COR-L47 (cell line): ENCODE data around the gene NUP98.

ENCODE experiments used
- DNase-seq: peaks from one replicate; lab custom pipeline; 2025; lab: John Stamatoyannopoulos, UW

NUP98 gene

GRCh38 chr11:3735827-3736226 lies 61.5 kb downstream of the NUP98 start:
- no peak for DNase-seq

DNA sequence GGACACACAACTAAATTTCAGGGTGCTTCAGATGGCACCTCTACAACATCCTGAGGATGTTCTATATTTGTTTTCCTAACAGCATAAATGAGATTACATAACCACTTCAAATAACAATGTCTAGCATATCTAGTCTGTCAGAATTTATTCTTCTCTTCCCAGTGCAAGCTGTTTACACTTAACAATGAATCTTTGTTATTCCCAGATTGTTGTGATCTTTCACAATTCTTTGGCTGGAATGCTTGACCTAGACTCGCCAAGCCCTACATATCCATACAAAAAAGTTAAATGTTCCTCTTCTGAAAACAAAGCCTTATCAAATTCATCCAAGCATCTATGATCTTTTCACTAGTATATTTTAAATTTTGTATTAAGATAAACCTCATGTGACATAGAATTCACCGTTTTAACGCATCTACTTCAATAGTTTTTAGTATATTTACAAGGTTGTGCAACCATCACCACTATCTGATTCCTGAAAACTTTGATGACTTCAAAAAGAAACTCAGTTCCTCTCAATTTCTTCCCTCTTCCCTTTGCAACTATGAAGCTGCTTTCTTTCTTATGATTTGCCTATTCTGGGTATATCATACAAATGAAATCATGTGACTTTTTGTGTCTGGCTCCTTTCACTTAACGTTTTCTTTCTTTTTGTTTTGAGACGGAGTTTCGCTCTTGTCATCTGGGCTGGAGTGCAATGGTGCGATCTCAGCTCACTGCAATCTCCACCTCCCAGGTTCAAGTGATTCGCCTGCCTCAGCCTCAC lies 64.5 kb downstream of the NUP98 start:
- no peak for DNase-seq

DNA sequence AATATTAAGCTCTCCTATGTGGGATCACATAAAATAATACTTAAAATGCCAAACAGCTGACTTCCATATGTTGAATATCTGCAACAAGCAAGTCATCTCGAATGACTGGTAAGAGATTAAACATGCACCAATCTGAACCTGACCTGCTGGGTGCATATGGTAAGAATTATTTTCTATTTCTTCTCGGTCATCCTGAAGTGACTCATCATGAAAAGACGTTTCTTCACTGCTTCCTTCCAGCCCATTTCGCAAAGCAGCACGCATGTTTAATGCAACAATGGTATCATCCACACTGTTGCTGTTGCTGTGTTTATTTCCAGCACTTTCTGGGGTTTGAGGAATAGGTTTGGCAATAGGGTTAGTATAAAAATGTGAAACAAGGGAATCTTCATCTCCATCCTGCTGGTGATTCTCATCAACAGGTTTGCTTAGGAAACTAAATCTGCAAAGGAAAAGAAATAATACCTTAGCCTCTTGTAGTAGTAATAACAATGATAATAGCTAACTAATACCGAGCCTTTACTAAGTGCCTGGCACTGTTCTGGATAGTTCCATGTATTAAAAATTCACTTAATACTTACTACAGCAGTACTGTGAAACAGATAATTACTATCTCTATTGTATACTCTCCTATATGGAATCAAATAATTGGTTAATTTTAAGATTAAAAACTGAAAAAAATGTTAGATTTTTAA lies 74.2 kb downstream of the NUP98 start:
- no peak for DNase-seq

DNA sequence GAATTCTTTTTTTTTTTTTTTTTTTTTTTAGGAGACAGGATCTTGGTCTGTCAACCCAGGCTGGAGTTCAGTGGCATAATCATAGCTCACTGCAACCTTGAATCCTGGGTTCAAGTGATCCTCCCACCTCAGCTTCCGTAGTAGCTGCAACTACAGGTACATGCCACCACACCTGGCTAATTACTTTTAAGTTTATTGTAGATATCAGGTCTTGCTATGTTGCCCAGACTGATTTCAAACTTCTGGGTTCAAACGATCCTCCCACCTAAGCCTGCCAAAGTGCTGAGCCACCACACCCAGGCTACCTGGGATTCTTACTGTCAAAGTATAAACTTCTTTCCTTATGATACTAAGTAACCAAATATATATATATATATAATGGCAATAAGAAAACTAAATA lies 75.3 kb downstream of the NUP98 start:
- no peak for DNase-seq

DNA sequence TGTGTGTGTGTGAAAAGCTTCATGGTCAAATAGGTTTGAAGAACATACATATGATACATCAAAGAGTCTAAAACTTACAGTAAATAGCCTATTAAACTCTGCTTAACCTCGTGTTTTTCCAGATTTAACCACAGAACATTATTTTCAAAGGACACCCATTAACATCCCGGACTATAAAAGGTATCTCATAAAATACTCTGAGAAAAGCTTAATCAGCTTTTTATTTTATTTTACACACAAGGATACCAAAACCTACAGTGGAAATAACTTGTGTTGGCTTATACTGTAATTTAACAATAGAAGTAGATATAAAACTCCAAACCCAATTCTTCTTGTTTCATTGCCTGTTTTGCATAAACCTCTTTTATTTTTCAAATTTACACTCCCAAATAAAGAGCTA lies 76.4 kb downstream of the NUP98 start:
- no peak for DNase-seq

DNA sequence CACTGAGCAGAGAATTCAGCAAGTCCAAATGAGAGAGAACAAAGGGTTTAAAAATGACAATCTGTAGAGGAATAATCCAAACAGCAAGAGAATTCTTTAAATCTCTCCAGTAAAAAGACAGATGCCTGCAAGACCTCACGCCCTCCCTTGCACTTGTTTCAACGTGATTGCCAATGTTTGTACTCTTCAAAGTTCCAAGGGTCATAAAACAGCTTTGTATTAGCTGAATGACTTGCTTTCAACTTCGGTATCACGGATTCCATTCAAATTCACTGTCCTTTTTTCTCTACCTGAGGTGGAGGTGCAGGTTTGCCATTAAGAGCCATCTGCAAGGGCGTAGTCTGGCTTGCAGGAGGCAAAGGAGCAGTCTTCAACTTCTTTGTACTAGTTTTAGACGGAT lies 85.1 kb downstream of the NUP98 start:
- no peak for DNase-seq

DNA sequence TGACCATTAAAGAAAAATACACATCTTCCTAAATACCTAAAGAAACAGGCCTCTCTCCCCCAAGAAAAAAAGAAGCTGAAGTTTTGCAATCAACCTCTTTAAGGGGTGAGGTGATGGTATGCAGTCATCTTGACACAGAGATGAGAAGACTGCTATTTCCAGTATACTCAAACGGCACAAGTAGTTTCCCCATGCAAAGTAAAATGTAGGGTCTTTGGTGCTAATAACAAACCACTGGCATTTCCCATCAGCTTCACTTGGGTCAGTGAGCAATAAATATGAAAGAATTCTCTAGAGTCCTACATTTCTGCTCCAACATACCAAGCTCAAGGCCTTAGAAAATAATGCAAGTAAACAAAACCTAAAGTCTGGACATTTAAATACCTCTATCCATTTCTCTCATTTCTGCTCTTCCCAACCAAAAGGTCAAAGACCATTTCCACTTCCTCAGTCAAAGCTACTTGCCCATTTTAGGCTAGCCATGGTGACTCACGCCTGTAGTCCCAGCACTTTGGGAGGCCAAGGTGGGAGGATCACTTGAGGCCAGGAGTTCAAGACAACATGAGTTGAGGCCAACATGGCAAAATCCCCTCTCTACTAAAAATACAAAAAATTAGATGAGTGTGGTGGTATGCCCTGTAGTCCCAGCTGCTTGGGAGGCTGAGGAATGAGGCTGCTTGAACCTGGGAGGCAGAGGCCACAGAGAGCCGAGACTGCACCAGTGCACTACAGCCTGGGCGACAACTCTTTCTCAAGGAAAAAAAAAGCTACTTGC lies 86.7 kb downstream of the NUP98 start:
- no peak for DNase-seq

- no peak for DNase-seq
These were observed 87.4 kb downstream of the NUP98 start for GRCh38 chr11:3709977-3710376.

DNA sequence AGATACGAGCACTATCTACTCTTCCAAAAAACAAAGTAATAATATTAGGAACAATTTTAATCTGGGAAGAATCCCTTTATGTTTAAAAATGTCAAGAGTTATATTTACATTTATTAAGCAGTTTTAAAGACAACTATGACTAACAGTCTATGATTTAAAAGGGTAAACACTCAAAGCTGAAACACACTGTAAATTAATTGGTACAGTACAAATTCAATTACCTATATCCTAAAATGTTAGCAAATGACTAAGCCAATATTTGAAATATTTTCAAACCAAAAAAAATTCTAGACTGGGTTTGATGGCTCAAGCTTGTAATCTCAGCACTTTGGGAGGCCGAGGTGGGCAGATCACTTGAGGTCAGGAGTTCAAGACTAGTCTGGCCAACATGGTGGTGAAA lies 90.2 kb downstream of the NUP98 start:
- DNase-seq, result no peak

GRCh38 chr11:3703383-3703782 lies 94.0 kb downstream of the NUP98 start:
- no peak for DNase-seq

GRCh38 chr11:3700910-3701309 lies 96.4 kb downstream of the NUP98 start:
- DNase-seq, result no peak

DNA sequence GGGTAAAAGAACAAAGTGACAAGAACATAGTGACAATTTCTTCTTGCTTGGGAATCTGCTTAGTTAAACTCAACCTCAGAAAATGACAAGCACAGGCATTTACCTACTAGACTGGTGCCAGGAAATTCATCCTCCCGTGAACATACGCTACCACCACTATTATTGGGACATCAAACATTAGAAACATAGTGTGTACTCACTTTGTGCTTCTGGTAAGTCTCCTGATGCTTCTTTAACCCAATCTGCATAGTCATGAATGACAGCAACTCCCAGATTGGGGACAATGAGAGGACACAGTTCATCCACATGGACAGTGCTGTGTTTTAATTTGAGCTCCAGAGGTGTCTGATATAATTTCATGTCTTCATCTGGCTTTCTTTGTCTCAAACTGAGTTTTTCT lies 96.9 kb downstream of the NUP98 start:
- no peak for DNase-seq

DNA sequence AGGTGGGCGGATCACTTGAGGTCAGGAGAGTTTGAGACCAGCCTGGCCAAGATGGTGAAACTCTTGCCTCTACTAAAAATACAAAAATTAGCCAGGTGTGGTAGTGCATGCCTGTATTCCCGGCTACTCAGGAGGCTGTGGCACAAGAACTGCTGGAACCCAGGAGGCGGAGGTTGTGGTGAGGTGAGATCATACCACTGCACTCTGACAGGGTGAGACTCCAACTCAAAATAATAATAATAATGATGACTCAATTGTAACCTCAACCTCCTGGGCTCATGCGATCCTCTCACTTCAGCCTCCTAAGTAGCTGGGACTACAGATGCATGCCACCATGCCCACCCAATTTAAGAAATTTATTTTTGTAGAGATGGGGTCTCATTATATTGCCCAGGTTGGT lies 110.6 kb downstream of the NUP98 start:
- no peak for DNase-seq

DNA sequence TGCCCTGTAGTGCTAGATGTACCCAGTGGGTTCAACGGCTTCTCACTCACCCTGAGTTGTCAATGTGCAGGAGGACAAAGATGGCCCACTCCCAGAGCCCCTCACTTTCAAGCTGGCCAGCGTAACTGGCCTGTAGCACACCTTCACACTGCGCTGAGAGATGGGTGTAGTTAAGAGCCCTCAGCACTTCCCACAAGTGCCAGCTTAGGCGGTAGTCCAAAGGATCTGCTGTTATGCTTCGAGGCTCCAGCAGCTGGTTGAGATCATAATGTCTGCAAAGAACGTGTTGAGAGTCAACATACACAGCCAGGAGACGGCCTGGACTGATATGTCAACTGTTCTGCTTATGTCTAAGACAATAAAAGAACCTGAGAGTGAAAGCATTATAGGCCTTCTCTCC lies 111.4 kb downstream of the NUP98 start:
- no peak for DNase-seq

- DNase-seq, result no peak
These were observed 112.6 kb downstream of the NUP98 start for GRCh38 chr11:3684819-3685172.

- DNase-seq, result no peak
These were observed 113.1 kb downstream of the NUP98 start for GRCh38 chr11:3684129-3684818.

GRCh38 chr11:3683039-3683438 lies 114.3 kb downstream of the NUP98 start:
- no peak for DNase-seq

DNA sequence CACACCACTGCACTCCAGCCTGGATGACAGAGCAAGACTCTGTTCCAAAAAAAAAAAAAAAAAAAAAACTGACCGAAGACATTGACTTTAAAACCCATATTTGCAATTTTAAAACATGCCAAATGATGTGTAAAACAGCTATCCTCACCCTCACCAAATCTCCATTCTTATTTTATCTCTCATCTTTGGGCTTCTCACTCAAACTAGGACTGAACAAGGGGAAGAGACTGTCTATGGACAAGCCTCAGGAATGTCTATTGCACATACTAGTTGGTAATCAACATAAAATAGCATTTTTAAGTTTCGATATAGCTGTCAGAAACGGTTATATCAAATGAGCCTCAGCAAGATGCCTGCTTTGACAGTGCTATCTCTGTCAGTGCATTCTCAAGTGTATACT lies 118.3 kb downstream of the NUP98 start:
- DNase-seq, result no peak

DNA sequence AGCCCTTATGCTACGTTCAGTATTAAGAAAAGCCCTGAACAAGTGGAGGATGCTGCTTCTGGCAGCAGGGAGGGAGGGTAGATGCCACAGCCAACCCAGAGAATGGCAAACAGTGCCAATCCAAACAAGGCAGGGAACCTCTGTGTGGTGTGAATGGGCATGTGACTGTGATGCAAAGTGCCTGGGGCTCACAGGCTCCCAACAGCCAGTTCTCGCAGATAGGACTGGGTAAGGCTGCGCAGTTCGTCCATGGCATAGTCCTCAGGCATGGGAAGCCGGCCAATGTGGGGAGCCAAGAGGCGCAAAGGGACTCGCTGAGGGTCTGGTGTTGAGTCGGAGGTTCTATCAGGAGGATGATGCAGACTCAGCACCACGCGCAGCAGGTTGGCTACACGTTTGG lies 121.4 kb downstream of the NUP98 start:
- DNase-seq, result no peak

GRCh38 chr11:3674189-3674588 lies 123.2 kb downstream of the NUP98 start:
- no peak for DNase-seq

DNA sequence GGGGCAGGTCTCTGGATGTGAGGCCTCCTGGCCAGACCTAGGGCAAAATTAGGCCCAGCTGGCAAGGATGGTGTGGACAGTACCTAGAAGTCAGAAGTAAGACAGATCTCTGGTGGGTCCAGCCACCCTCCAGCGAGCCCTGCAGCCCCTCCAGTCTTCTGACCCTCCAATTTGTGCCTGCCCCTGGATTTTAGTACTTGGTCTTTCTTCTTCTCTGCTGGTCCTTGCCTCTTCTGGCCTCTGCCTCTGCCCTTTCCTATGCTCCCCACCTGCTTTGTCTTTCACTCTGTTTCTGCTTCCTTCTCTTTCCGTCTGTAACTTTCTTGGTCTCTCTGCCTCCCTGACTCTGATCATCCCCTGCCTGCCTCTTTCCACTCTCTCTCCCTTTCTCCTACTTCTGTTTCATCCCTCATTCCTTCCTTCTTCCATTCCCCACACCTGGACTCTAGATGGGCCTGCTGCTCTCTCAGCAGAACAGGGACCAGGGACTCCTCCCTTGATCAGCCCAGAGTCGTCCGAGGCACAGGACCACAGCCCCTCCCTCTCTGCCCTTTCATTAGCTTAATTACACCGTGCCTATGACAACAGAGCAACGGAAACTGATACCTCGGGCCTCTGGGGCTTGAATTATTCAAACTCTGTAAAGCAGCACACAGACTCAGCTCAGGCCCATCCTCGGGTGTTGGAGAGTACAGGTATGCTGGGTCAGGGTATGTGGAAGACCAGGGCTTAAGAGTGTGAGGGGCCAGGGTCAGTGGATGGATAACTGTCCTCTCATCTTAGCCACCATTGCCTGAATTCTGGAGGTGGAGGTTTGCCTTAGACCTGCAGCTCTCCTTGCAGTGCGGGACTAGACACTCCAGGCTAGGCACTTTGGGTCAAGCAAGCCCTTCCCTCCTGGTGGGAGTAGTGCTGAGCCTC lies 125.8 kb downstream of the NUP98 start, which contains the start of gene CHRNA10:
TSS of gene CHRNA10 (minus strand) at position 51 of the 921 bp plus-strand sequence. CDS start 72 bp downstream, outside the sequence.
- peak; percentile 23 for DNase-seq
